GM18951 (cell line): ENCODE results near the gene PSMD8.
"Not testable (repeated sequence)": the region's sequence is repeated elsewhere in the genome, so short reads cannot be mapped to it uniquely, and the experiment has no call there.

Experiments used
- POLR2A ChIP-seq: IDR thresholded peaks from 4 replicates; pipeline ENCODE4 v1.6.1; 2011; ENCODE audit warnings: mild to moderate bottlenecking; ENCODE audit not compliant: insufficient read length, insufficient read depth; ENCODE audit errors: extremely low read depth
- in situ Hi-C: fragments of 300-500 bp; cut with MboI; formaldehyde crosslinking; loops from one replicate; pipeline ENCODE4 v1.12.0; 2022; ENCODE audit warnings: low sequenced_read_pairs, mixed read lengths, inconsistent platforms; ENCODE audit not compliant: unreplicated experiment

PSMD8 gene

GRCh38 chr19:38374332-38375097 is at the start of gene PSMD8:
Gene PSMD8 (plus strand): TSS chr19:38374571. CDS start chr19:38374602, 31 bp downstream.
- TF ChIP-seq POLR2A = peak; percentile 99
- in situ Hi-C loops = no loop called here

GRCh38 chr19:38326591-38326990 is 47.8 kb upstream of the PSMD8 start:
- TF ChIP-seq POLR2A = no peak
- in situ Hi-C loops = loop anchor here (5.0 kb wide), 1 partner anchor 94 kb away; no protein-coding TSS in a partner anchor

- no peak for TF ChIP-seq POLR2A
Observed at GRCh38 chr19:38329651-38330050, 44.7 kb upstream of the PSMD8 start.

DNA sequence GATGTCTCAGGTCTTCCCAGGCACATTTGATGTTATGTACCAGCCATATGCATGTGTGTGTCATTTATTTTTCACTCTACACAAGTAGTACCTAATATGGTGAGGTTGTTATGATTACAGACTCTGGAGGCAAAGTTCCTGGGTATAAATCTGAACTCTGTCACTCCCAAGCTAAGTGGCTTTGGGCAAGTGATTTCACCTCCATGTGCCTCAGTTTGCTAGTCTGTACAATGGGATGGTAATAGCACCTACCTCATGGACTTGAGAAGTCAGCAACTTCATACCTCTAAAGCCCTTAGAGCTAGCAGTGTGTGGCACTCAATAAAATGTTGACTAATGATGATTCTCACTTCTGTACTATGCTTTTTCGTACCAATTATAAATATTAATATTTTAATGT is 42.6 kb upstream of the PSMD8 start:
- TF ChIP-seq POLR2A = no peak
- in situ Hi-C loops = no loop called here

More at GRCh38 chr19:38329651-38330050, 44.7 kb upstream of the PSMD8 start:
- in situ Hi-C loops = loop anchor here (5.0 kb wide), 1 partner anchor 97 kb away; no protein-coding TSS in a partner anchor

DNA sequence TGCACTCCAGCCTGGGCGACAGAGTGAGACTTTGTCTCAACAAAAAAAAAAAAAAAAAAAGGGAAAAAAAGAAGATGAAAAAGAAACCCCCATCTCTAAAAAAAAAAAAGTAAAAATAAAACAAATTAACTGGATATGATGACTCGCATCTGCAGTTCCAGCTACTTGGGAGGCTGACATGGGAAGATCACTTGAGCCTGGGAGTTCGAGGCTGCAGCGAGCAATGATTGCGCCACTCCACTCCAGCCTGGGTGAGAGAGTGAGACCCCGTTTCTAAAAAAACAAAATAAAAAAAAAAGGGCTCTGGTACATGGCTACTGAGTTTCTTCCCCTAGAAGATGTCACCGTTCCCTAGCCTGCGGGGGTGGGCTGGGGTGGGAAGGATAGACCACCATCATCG is 41.1 kb upstream of the PSMD8 start:
- TF ChIP-seq POLR2A = no peak

GRCh38 chr19:38335949-38336637 is 38.3 kb upstream of the PSMD8 start:
- in situ Hi-C loops = no loop called here

More for the DNA sequence above, 41.1 kb upstream of the PSMD8 start:
- in situ Hi-C loops = no loop called here

GRCh38 chr19:38336638-38337359 is 37.6 kb upstream of the PSMD8 start:
- peak; percentile 22 for TF ChIP-seq POLR2A
- in situ Hi-C loops = no loop called here

More at GRCh38 chr19:38335949-38336637, 38.3 kb upstream of the PSMD8 start:
- peak; percentile 47 for TF ChIP-seq POLR2A

- in situ Hi-C loops = no loop called here
- no peak for TF ChIP-seq POLR2A
Observed at GRCh38 chr19:38337360-38337653, 37.1 kb upstream of the PSMD8 start.

DNA sequence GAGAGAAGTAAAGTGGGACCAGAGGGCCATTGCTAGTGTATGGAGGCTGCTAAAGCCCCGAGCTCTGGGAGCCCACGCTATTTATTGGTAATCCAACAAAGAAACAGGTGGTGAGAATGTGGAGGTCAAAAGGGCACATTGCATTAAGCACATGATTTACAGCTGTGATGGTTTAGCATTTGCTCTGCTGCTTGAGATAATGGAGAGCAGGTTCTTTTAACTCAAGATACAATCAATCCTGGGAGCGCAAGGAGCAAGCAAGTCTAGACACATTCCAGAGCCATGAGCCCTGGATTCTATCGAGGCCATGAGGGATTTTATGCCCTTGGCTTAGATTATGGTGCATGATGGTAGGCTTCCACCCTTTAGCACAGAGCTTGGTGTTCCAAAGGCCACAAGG is 35.4 kb upstream of the PSMD8 start:
- in situ Hi-C loops = not testable (repeated sequence)

DNA sequence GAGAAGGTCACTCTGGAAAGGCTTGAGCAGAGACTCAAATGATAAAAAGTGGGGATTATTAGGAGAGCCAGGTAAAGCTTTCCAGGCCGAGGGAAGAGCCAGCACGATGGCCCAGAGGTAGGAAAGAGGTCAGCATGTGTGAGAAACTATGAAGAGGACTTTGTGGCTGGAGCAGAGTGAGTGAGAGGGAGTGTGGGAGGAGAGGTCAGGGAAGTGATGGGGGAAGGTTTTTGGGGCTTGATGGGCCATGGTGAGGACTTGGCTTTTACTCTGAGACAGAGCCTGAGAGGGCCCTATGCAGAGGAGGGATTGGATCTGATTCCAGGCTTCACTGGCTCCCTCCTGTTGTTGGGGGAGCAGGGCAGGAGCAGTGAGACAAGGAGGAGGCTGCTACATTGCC is 33.4 kb upstream of the PSMD8 start:
- in situ Hi-C loops = no loop called here
- no peak for TF ChIP-seq POLR2A

- in situ Hi-C loops = no loop called here
- TF ChIP-seq POLR2A = no peak
Observed at GRCh38 chr19:38346837-38347236, 27.5 kb upstream of the PSMD8 start.

DNA sequence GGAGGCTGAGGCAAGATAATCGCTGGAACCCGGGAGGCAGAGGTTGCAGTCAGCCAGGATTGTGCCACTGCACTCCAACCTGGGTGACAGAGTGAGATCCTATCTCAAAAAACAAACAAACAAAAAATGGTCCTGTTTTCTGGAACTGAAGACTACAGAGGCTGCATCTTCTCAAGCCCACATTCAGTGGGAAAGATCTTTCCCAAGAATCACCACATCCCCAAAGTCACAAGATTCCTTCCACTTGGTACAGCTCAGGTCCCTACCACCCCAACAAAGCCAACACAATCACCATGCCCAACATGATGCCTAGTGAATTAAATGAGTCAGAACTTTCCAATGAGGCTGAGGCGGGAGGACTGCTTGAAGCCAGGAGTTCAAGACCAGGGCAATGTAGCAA is 23.5 kb upstream of the PSMD8 start:
- in situ Hi-C loops = loop anchor here (10.0 kb wide), 1 partner anchor 116 kb away; no protein-coding TSS in a partner anchor

DNA sequence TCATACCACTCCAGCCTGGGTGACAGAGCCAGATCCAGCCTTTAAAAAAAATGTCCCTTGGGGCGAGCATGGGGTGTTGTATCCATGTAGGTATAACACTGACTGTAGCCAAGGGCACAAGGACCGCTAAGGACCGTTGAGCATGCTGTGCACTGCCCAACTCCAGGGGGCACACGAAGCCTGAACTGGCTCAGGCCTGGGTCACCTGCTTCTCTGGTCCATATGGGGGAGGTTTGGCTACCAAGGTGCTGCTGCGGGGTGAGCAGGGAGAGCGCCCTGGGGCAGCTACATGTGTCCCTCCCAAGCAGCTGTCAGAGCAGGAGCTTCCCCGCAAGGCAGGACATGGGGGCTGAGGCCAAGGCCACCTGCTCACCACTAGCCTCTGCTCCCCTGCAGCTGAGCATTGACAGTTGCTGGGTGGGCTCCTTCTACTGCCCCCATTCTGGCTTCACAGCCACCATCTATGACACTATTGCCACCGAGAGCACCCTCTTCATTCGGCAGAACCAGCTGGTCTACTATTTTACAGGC is 22.4 kb upstream of the PSMD8 start:
- TF ChIP-seq POLR2A = no peak
- in situ Hi-C loops = loop anchor here (10.0 kb wide), 1 partner anchor 117 kb away; no protein-coding TSS in a partner anchor

More for the DNA sequence above, 23.5 kb upstream of the PSMD8 start:
- no peak for TF ChIP-seq POLR2A
